GM12874 (cell line): Measurements from ENCODE around the gene SH3GL1.

ENCODE experiments used
- CTCF ChIP-seq: IDR thresholded peaks from 2 replicates; pipeline ENCODE4 v1.5.1; 2011; ENCODE audit warnings: low read depth, mild to moderate bottlenecking, control low read depth, low read length, moderate library complexity; ENCODE audit not compliant: insufficient read depth

Gene SH3GL1

GRCh38 chr19:4357095-4357797 is 43.1 kb downstream of the SH3GL1 start:
- TF ChIP-seq CTCF, result no peak

GRCh38 chr19:4354897-4355296 is 45.5 kb downstream of the SH3GL1 start:
- no peak for TF ChIP-seq CTCF

- TF ChIP-seq CTCF, result no peak
Measured at GRCh38 chr19:4354282-4354681, 46.1 kb downstream of the SH3GL1 start.

GRCh38 chr19:4352701-4353121 is 47.6 kb downstream of the SH3GL1 start:
- TF ChIP-seq CTCF, result peak; percentile 91

- TF ChIP-seq CTCF, result no peak
Measured at GRCh38 chr19:4350726-4351125, 49.6 kb downstream of the SH3GL1 start.

GRCh38 chr19:4350111-4350510 is 50.2 kb downstream of the SH3GL1 start:
- no peak for TF ChIP-seq CTCF

GRCh38 chr19:4347521-4347920 is 52.8 kb downstream of the SH3GL1 start:
- TF ChIP-seq CTCF, result no peak
